Measurements from ENCODE around the gene COX5B. TPM values are rescaled to one million over a fixed set of nuclear protein-coding genes. Genes with fewer than 3 reads are reported as not detected.

Gene COX5B
- total and polyA plus RNA-seq, 10 of the 15 experiments (the other 5 are each of a cell fraction or from before 2014, with no cell fraction given): 69.5 to 518 (median 363) TPM

GRCh38 chr2:97688062-97688827 lies 42.4 kb downstream of the COX5B start:
- no peaks in the 10 kb centered on the region for H3K79me2 ChIP-seq (ENCODE audit: control insufficient read depth, insufficient read depth, low read length)
- ATAC-seq (peak; percentile 94), FAIRE-seq (peak; percentile 61), DNase-seq (ENCODE audit: low read depth, low spot score) (peak; percentile 30)
- no peaks in the 10 kb centered on the region for H3K9me3 ChIP-seq (replicated peaks; ENCODE audit: control insufficient read depth, insufficient read depth, low read length)
- intact Hi-C loops (cut with micrococcal nuclease; ENCODE audit: unreplicated experiment): no loop called here
- ChIA-PET RAD21 (ENCODE audit: unreplicated experiment) (interaction anchor here (0.9 to 1.3 kb wide), 3 partner anchors 11 to 98 kb away, joined by 3 to 6 read pairs (median 4); partner anchors contain the start of gene ACTR1B), CTCF (interaction anchor here (1.9 to 2.9 kb wide), 3 partner anchors 10 to 23 kb away, joined by 5 to 18 read pairs (median 13); partner anchors contain the start of gene ACTR1B), POLR2A (interaction anchor here (0.7 to 2.9 kb wide), 4 partner anchors 12 to 43 kb away, joined by 3 to 16 read pairs (median 8); partner anchors contain the start of genes ACTR1B and COX5B), SMC1A (ENCODE audit: uncharacterized antibody, unreplicated experiment) (interaction anchor here (1.0 to 2.2 kb wide), 4 partner anchors 10 to 42 kb away, joined by 3 to 8 read pairs (median 5); partner anchors contain the start of genes ACTR1B and COX5B)
- H3K4me3 ChIP-seq: no peak overlapping the region
- in situ Hi-C loops (cut with MboI): no loop called here
- no peaks in the 10 kb centered on the region for H3K27me3 ChIP-seq (replicated peaks in 1 of 2; ENCODE audit: control insufficient read depth in 2 of 2, insufficient read depth in 2 of 2, low read length in 1 of 2)
- no TSS peak for BruUV-seq (replicated peaks)
- H3K27ac ChIP-seq (ENCODE audit: control insufficient read depth, insufficient read depth): no peak overlapping the region
- WGBS (ENCODE audit: insufficient coverage, insufficient replicate concordance, low lambda C conversion rate, missing lambda C conversion rate): 4% methylated on average over 11 of the region's 11 CpGs
- no peaks in the 10 kb centered on the region for H3K36me3 ChIP-seq (ENCODE audit: control insufficient read depth in 2 of 2, insufficient read depth in 2 of 2, low read length in 1 of 2)
- H4K20me1 ChIP-seq (ENCODE audit: control insufficient read depth, insufficient read depth): no peaks in the 10 kb centered on the region
- peak overlapping the region; percentile 47 for H2AFZ ChIP-seq (ENCODE audit: control insufficient read depth, low read depth, low read length)
- no peak overlapping the region for H3K9ac ChIP-seq (ENCODE audit: control insufficient read depth, insufficient read depth, low read length)
- peaks cover 3% of the 10 kb centered on the region; the same call in 1 of the 2 replicates for H3K4me1 ChIP-seq (ENCODE audit: control insufficient read depth, insufficient read depth, low read length)
- no peak overlapping the region; the same call in 1 of the 2 replicates for H3K4me2 ChIP-seq (ENCODE audit: control insufficient read depth, insufficient read depth)
- TF ChIP-seq, protein P1, sequence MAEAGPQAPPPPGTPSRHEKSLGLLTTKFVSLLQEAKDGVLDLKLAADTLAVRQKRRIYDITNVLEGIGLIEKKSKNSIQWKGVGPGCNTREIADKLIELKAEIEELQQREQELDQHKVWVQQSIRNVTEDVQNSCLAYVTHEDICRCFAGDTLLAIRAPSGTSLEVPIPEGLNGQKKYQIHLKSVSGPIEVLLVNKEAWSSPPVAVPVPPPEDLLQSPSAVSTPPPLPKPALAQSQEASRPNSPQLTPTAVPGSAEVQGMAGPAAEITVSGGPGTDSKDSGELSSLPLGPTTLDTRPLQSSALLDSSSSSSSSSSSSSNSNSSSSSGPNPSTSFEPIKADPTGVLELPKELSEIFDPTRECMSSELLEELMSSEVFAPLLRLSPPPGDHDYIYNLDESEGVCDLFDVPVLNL (IDR thresholded peaks at IDR 0.05; ENCODE audit: low read depth, low read length): no peak
- no peak for TF ChIP-seq STAT1 (conservative IDR thresholded peaks at IDR 0.05)
- no peak for TF ChIP-seq PAX5 (IDR thresholded peaks at IDR 0.05; ENCODE audit: borderline replicate concordance, low read depth, low read length)
- TF ChIP-seq, protein P2, sequence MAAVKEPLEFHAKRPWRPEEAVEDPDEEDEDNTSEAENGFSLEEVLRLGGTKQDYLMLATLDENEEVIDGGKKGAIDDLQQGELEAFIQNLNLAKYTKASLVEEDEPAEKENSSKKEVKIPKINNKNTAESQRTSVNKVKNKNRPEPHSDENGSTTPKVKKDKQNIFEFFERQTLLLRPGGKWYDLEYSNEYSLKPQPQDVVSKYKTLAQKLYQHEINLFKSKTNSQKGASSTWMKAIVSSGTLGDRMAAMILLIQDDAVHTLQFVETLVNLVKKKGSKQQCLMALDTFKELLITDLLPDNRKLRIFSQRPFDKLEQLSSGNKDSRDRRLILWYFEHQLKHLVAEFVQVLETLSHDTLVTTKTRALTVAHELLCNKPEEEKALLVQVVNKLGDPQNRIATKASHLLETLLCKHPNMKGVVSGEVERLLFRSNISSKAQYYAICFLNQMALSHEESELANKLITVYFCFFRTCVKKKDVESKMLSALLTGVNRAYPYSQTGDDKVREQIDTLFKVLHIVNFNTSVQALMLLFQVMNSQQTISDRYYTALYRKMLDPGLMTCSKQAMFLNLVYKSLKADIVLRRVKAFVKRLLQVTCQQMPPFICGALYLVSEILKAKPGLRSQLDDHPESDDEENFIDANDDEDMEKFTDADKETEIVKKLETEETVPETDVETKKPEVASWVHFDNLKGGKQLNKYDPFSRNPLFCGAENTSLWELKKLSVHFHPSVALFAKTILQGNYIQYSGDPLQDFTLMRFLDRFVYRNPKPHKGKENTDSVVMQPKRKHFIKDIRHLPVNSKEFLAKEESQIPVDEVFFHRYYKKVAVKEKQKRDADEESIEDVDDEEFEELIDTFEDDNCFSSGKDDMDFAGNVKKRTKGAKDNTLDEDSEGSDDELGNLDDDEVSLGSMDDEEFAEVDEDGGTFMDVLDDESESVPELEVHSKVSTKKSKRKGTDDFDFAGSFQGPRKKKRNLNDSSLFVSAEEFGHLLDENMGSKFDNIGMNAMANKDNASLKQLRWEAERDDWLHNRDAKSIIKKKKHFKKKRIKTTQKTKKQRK (IDR thresholded peaks at IDR 0.05; ENCODE audit: low read depth, low read length): no peak
- peak; percentile 30; the same call in 1 of the 2 replicates for TF ChIP-seq FOXM1 (IDR thresholded peaks at IDR 0.05; ENCODE audit: low read depth, low read length)
- TF ChIP-seq TBL1XR1 (IDR thresholded peaks at IDR 0.05; ENCODE audit: low read depth, low read length): no peak
- peak; percentile 46 for TF ChIP-seq CREM (IDR thresholded peaks at IDR 0.05; ENCODE audit: low read depth)
- TF ChIP-seq IRF3 (IDR thresholded peaks at IDR 0.05): no peak
- TF ChIP-seq RUNX3 (IDR thresholded peaks at IDR 0.05; ENCODE audit: low read length): peak; percentile 51; the same call in 1 of the 2 replicates
- TF ChIP-seq EED (IDR thresholded peaks at IDR 0.05; ENCODE audit: low read depth): no peak
- TF ChIP-seq, protein P3, sequence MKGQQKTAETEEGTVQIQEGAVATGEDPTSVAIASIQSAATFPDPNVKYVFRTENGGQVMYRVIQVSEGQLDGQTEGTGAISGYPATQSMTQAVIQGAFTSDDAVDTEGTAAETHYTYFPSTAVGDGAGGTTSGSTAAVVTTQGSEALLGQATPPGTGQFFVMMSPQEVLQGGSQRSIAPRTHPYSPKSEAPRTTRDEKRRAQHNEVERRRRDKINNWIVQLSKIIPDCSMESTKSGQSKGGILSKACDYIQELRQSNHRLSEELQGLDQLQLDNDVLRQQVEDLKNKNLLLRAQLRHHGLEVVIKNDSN (IDR thresholded peaks at IDR 0.05; ENCODE audit: borderline replicate concordance, extremely low read length, insufficient read depth, low read depth, low read length): no peak
- TF ChIP-seq CEBPB (IDR thresholded peaks at IDR 0.05; ENCODE audit: borderline replicate concordance in 1 of 2, low read depth in 2 of 2, low read length in 2 of 2): peak in 1 of 2 experiments; percentile 45; a peak in 1 of 4 replicates
- no peak for TF ChIP-seq RBBP5 (conservative IDR thresholded peaks at IDR 0.05)
